HEK293 (cell line): ENCODE data around the gene RAET1G.
"Not testable (repeated sequence)": the region's sequence is repeated elsewhere in the genome, so short reads cannot be mapped to it uniquely, and the experiment has no call there.

Source experiments
- CTCF ChIP-seq: fragments of 450-650 bp; formaldehyde crosslinking; IDR thresholded peaks from 2 replicates; pipeline ENCODE4 v1.5.1; 2016; ENCODE audit warnings: missing biosample characterization, missing genetic modification characterization
- ZNF174 ChIP-seq: fragments of 450-650 bp; formaldehyde crosslinking; IDR thresholded peaks from 2 replicates; pipeline ENCODE4 v1.5.0; 2017; ENCODE audit warnings: missing biosample characterization, mild to moderate bottlenecking, missing genetic modification characterization

GRCh38 chr6:149954328-149954983 is 31.5 kb upstream of the RAET1G start:
- TF ChIP-seq ZNF174 (tag by site-specific recombination); CTCF: not testable (repeated sequence)
